Measurements from ENCODE around the gene IL17RD. TPM values are rescaled to one million over a fixed set of nuclear protein-coding genes. Genes with fewer than 3 reads are reported as not detected.

The IL17RD gene
- total and polyA plus RNA-seq, 2 of the 4 experiments (the other 2 are of a cell fraction): 0.72 to 0.92 TPM

DNA sequence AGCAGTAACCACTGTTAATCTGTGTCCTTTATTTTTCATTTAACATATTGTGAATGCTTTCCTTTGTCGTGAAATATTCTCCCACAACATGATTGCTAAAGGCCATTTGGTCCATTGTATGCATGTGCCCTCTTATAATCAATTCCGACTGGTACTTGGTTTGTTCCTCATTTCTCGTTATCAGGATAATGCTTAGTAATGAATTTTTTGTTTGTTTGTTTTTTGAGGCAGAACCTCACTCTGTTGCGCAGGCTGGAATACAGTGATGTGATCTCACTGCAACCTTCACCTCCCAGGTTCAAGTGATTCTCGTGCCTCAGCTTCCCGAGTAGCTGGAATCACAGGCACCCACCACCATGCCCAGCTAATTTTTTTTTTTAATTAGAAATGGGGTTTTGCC is 82.7 kb downstream of the IL17RD start:
- no peaks in the 10 kb centered on the region for H3K79me1 ChIP-seq (ENCODE audit: low read depth in 1 of 2, low read length in 2 of 2)
- TF ChIP-seq BHLHE40 (IDR thresholded peaks at IDR 0.05; ENCODE audit: low read depth, low read length) (no peak), FOS (IDR thresholded peaks at IDR 0.05; ENCODE audit: low read depth, low read length) (no peak), MAFK (IDR thresholded peaks at IDR 0.05; ENCODE audit: low read depth, low read length) (no peak), CEBPB (IDR thresholded peaks at IDR 0.05; ENCODE audit: low read depth, low read length) (no peak), RCOR1 (IDR thresholded peaks at IDR 0.05; ENCODE audit: insufficient replicate concordance, low read length) (no peak), MXI1 (IDR thresholded peaks at IDR 0.05; ENCODE audit: borderline replicate concordance, low read depth, low read length) (no peak)
- TF ChIP-seq, protein P1, sequence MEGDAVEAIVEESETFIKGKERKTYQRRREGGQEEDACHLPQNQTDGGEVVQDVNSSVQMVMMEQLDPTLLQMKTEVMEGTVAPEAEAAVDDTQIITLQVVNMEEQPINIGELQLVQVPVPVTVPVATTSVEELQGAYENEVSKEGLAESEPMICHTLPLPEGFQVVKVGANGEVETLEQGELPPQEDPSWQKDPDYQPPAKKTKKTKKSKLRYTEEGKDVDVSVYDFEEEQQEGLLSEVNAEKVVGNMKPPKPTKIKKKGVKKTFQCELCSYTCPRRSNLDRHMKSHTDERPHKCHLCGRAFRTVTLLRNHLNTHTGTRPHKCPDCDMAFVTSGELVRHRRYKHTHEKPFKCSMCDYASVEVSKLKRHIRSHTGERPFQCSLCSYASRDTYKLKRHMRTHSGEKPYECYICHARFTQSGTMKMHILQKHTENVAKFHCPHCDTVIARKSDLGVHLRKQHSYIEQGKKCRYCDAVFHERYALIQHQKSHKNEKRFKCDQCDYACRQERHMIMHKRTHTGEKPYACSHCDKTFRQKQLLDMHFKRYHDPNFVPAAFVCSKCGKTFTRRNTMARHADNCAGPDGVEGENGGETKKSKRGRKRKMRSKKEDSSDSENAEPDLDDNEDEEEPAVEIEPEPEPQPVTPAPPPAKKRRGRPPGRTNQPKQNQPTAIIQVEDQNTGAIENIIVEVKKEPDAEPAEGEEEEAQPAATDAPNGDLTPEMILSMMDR (conservative IDR thresholded peaks at IDR 0.05; ENCODE audit: low read depth, low read length): no peak
- intact Hi-C loops (cut with micrococcal nuclease): no loop called here
- H3K23ac ChIP-seq (ENCODE audit: low read depth, low read length): no peak overlapping the region
- DNase-seq (no peak), ATAC-seq (ENCODE audit: low read depth) (no peak)
- H3K4ac ChIP-seq (ENCODE audit: low read depth, low read length): no peak overlapping the region
- CTCF ChIA-PET: no interaction called here
- H3K4me2 ChIP-seq (ENCODE audit: low read depth, low read length): no peak overlapping the region
- dilution Hi-C loops (cut with HindIII; ENCODE audit: low sequenced_read_pairs, unreplicated experiment): no loop called here
- WGBS, 2 experiments (ENCODE audit: extremely low coverage in 2 of 2, insufficient read length in 1 of 2): no CpG with 5 or more reads among the region's 6 CpGs
- no TSS peak for BruUV-seq (replicated peaks)
- no peak overlapping the region for H2AK5ac ChIP-seq (ENCODE audit: low read depth, low read length)
- H3K9me1 ChIP-seq (ENCODE audit: insufficient read depth, low read length): 0 out of 2 replicates have a peak, but pooled peaks cover 4% of the 10 kb centered on the region
- H2BK20ac ChIP-seq (ENCODE audit: low read depth, low read length): no peak overlapping the region
- no peak overlapping the region for H3K18ac ChIP-seq (ENCODE audit: low read depth, low read length)
- H3K4me1 ChIP-seq (ENCODE audit: control insufficient read depth, insufficient read depth, low read length): no peaks in the 10 kb centered on the region; the same call in 1 of the 2 replicates
- H3K4me3 ChIP-seq (ENCODE audit: insufficient read depth, low read depth, low read length): no peak overlapping the region
- no peak overlapping the region for H4K5ac ChIP-seq (ENCODE audit: low read depth, low read length)
- H3K27ac ChIP-seq (ENCODE audit: insufficient read depth, low read length): no peak overlapping the region
- H4K8ac ChIP-seq (ENCODE audit: low read depth in 2 of 2, low read length in 2 of 2): no peak overlapping the region
- no peak overlapping the region for H3K14ac ChIP-seq (replicated peaks; ENCODE audit: low read depth, low read length)
- H3K9me3 ChIP-seq (ENCODE audit: control insufficient read depth, insufficient read depth, low read length): no peaks in the 10 kb centered on the region
- no peak overlapping the region for H3K56ac ChIP-seq (ENCODE audit: extremely low read depth, insufficient read depth, low read length)
- H2BK15ac ChIP-seq (ENCODE audit: low read depth, low read length): no peak overlapping the region
- no peaks in the 10 kb centered on the region for H3K36me3 ChIP-seq (ENCODE audit: control insufficient read depth, insufficient read depth, low read length)
- H2BK5ac ChIP-seq (ENCODE audit: low read depth, low read length, poor library complexity, severe bottlenecking): no peak overlapping the region
- H2AK9ac ChIP-seq (replicated peaks; ENCODE audit: low read depth, low read length, poor library complexity): no peak overlapping the region
- peaks cover 23% of the 10 kb centered on the region for H3K27me3 ChIP-seq (ENCODE audit: control insufficient read depth, insufficient read depth, low read length)
- H2AFZ ChIP-seq (replicated peaks; ENCODE audit: low read length, poor library complexity): no peak overlapping the region
- POLR2A ChIA-PET (ENCODE audit: unreplicated experiment): no interaction called here
- no peak overlapping the region for H4K91ac ChIP-seq (ENCODE audit: insufficient read depth, low read depth, low read length)
- no peak overlapping the region for H2BK120ac ChIP-seq (ENCODE audit: low read depth, low read length)
- in situ Hi-C loops (cut with MboI; ENCODE audit: low sequenced_read_pairs): no loop called here
- no peaks in the 10 kb centered on the region for H4K20me1 ChIP-seq (ENCODE audit: insufficient read depth, low read length)
- no peak overlapping the region for H3K9ac ChIP-seq (ENCODE audit: low read depth, low read length)
